NCI-H2227 (cell line): ENCODE measurements around the gene HSF2BP.
"Not testable (repeated sequence)": the region's sequence is repeated elsewhere in the genome, so short reads cannot be mapped to it uniquely, and the experiment has no call there.

Experiments used
- DNase-seq: peaks from one replicate; lab custom pipeline; 2025; ENCODE audit not compliant: unreplicated experiment; lab: John Stamatoyannopoulos, UW

Gene HSF2BP

DNA sequence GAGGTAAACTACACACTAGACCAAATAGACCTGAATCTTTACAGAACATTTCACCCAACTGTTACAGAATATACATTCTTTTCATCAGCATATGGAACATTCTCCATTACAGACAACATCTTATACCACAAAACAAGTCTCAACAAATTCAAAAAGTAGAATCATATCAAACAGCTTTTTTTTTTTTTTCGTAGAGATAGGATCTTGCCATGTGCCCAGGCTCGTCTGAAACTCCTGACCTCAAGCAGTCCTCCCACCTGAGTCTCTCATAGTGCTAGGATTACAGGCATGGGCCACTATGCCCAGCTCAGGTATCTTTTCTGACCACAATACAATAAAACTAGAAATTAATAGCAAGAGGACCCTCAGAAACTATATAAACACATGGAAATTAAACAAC, 36.5 kb downstream of the HSF2BP start:
- DNase-seq = no peak

DNA sequence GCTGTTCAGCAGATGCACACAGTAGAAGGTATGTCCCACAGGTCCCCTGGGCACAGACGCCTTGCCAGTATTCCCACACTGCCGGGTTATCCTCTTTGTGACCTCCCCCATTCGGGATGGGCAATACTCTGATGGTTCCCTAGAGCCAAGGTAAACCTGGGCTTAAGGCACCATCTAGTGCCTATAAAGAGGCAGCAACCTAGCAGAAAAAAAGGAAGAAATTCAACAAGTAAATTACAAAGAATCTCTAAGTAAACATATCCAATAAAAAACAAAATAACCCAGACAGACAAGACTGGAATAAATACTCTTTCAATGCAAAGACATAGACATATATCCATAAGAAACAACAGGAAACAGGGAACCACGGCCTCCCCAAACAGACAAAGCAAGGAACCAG, 39.4 kb downstream of the HSF2BP start:
- DNase-seq = no peak

DNA sequence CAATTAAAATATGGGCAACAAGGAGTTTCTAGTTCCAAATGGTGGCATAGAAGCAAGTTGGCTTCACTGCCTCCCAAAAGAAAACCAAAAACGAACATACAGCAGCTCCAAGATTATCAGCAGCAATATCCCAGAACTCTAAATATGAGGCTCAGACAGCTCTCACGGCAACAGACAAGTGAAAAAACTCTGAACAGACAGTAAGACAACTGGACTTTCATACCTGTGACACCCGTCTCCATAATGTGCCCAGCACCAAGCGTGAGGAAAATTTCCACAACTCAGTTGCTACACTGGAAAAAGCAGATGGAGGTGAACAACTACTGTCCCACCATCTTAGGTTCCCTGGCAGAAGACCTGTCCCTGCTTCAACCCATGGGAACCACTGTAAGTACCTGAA, 39.9 kb downstream of the HSF2BP start:
- no peak for DNase-seq

DNA sequence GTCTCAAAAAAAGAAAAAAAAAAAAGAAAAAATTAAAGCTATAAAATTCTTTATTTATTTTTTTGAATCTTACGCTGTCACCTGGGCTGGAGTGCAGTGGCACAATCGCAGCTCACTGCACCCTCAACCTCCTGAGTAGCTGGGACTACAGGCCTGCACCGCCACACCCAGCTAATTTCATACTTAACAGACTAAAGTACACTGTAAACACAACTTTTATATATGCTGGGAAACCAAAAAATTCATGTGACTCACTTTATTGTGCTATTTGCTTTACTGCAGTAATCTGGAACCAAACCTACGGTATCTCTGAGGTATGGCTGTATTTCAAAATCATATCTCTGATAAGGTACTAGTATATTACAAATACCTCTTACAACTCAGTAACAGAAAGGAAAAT, 40.3 kb downstream of the HSF2BP start:
- no peak for DNase-seq

DNA sequence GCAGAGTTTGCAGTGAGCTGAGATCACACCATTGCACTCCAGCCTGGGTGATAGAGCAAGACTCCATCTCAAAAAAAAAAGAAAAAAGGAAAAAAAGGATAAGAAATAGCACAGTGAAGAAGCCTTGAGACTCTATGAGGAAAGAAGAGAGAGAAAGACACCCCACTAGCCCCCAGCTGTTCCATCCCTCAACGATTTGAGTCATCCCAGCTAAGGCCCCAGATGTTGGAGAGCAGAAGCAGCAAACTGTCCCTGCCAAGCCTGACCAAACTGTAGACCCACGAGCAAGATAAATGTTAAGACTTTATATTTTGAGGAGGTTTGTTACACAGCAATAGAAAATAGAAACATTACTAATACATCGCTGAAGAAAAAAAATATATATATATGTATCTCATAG, 42.4 kb downstream of the HSF2BP start:
- DNase-seq = not testable (repeated sequence)

DNA sequence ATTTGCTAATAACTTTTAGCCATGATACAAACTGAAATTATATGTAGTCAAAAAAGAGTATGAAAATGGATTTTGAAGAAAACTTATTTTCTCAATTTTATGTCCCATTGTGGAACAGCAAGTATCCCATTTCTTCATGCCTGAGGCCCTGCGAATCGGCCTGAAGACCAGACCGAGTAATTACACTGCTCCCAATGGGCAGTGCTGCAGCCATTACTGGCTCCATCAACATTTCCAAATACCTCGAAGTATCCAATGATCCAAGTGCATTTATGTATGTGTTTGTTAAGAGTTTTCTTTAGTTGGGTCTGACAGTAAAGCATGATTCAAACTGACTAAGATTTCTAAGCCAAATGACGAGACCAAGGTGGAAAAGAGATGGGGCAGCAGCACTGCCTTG, 44.4 kb downstream of the HSF2BP start:
- no peak for DNase-seq

DNA sequence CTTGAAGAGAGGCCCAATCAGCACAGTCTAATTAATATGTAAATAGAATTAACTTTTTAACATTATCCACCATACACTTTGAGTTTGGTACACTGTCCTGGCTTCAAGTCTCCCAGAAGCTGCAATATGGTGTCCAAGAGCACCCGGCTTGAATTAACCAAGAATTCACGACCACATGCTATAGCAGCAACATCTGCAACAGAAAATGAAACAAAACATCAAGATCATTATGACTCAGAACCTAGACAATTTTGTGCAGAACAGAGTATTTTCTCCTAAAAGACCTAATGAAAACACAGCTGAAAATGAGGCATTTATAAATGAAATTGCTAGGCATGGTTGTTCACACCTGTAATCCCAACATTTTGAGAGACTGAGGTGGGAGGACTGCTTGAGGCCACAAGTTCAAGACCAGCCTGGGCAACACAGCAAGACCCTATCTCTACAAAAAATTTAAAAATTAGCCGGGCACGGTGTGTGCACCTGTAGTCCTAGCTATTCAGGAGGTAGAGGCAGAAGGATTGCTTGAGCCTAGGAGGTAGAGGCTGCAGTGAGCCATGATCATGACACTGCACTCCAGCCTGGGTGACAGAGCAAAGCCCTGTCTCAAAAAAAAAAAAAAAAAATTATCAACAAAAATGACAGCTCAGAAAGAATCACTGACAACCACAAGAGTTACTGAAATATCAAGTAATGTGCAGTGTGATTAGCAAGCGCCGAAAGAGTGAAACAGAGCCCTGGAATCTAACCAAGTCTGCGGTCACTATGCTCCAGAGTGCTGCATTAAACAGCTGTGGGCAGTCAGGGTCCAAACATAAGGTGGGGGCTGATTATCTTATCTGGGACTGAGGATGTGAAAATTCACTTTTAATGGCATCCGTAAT, 45.3 kb downstream of the HSF2BP start:
- no peak for DNase-seq

DNA sequence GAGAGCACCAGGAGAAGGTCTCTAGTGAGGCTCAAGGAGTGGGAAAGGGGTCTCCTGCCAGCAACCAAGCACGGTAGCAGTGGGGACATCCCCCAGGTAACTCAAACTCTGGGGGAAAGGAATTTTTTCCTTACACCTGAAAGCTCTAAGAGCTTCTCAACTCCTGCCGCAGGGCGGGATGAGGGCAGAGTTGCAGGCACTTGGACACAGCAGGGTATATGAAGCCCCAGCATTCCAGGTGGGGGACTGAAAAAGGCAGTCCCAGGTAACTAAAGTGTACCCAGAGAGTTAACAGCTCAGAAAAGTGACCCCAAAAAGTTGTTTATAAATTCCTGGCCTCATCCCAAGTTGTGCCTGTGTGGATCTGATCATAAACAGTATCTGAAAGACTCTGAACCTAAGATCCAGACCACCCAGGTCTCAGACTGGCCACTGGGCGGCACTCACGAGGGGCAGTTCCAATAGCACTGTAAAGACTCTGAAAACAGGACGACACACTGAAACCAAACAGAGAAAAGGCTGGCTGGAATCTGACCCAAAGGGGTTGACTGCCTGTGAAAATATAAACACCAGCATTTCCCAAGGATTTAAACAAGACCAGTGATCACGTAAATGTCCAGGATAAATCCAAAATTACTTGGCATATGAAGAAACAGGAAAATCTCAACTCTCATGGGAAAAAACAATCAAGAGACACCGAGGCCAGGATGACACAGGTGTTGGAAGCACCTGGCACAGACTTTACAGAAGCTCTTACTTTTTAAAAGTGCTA, 47.5 kb downstream of the HSF2BP start:
- peak; percentile 77 for DNase-seq

DNA sequence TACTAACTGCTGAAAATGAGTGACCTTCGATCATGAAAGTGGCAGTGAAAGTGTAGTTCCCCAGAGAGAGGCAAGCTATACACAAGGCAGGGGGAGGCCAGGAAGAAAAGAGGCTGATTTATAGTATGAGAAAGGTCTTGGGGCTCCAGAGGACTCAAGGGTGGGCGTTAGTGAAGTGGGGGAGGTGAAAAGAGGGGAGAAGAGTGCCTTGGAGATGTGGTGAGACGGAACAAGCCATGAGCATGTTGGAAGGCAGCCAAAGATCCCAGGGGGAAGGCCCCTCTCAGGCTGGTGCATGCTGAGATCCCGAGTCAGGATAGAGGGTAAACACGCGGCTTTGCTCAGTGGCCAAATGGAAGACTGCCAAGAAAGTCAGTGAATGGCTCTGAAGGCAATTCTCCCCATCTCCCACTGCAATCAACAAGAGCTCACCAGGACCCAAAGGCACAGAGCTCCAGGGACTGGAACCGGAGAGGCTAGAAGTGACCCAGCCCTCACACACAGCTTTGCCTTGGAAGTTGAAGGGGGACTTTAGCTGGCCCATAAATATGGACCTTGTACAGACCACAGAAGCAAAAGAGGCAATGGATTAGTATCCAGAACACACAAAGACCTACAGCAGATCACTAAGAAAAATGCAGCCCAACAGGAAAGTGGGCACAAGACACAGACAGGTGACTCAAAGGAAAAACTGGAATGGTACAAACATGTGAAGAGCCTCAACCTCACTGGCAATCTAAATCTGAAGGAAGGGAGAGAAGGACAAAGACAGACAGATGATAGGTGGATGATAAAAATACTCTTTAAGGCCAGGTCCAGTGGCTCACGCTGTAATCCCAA, 49.6 kb downstream of the HSF2BP start:
- DNase-seq = peak; percentile 75

DNA sequence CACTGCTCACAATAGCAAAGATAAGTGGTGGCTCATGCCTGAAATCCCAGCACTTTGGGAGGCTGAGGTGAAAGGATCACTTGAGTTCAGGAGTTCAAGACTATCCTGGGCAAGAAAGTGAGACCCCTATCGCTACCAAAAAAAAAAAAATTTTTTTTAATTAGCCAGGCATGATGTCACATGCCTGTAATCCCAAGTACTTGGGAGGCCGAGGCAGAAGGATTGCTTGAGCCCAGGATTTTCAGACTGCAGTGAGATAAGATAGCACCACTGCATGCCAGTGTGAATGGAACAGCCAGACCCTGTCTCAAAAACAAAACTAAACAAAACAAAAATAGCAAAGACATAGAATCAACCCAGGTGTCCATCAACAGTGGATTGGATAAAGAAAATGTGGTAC, 50.6 kb downstream of the HSF2BP start:
- DNase-seq = no peak

DNA sequence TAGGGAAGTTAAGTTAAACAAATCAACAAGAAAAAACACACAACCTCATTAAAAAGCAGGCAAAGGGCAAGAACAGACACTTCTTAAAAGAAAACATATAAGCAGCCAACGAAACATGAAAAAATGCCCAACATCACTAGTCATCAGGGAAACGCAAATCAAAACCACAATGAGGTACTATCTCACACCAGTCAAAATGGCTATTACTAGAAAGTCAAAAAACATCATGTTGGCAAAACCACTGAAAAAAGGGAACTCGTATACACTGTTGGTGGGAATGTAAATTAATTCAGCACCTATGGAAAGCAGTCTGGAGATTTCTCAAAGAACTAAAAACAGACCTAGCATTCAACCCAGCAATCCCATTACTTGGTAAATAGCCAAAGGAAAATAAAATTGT, 51.1 kb downstream of the HSF2BP start:
- no peak for DNase-seq

DNA sequence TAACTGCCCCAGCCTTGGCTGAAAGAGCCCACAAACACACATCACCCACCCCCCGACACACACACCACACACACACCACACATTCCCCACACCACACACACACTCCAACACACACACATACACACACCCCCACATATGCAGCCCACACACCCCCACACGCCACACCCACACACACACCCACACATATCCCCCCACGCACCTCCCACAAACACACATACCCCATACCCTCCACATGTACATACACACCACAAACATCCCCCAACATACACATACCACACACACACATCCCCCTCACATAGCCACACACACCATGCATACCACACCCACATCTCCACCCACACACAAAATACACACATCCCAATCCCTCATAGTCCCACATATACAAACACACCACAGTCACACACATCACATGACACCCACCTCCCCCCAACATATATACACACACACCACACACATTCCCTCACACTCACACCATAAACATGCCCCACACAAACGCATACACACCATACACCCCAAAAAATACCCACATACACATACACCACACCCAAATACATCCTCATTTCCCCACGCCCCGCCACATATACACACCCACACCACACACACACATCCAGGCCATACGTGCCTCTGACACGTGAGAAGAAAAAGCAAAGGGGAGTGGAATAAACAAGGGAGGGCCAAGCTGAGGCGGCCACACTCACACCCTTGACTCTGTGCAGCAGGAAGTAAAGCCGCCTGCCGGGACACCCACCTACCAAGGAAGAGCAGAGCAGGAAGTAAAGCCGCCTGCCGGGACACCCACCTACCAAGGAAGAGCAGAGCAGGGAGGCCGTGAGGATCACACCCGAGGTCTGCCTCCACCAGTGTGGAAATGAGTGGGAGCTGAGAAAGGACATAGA, 53.7 kb downstream of the HSF2BP start:
- no peak for DNase-seq

DNA sequence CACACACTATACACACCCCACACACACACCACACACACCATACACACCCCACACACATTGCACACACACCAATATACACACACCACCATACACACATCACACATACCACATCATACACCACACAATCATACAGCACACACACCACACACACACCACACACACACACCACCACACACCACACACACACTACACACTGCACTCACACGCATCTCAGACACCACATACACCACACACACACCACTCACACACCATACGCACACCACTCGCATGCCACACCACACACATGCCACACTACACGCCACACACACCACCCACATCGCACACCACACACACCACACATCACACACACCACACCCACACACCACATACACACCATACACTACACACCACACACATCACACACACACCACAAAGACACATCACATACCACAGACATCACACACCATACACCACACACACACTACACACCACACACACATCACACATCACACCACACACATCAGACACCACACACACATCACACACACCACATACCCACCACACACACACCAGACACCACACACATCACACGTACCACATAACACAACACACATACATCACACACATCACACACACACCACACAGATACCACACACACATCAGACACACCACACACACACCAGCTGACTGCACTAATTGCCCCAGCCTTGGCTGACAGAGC, 54.6 kb downstream of the HSF2BP start:
- DNase-seq = no peak

DNA sequence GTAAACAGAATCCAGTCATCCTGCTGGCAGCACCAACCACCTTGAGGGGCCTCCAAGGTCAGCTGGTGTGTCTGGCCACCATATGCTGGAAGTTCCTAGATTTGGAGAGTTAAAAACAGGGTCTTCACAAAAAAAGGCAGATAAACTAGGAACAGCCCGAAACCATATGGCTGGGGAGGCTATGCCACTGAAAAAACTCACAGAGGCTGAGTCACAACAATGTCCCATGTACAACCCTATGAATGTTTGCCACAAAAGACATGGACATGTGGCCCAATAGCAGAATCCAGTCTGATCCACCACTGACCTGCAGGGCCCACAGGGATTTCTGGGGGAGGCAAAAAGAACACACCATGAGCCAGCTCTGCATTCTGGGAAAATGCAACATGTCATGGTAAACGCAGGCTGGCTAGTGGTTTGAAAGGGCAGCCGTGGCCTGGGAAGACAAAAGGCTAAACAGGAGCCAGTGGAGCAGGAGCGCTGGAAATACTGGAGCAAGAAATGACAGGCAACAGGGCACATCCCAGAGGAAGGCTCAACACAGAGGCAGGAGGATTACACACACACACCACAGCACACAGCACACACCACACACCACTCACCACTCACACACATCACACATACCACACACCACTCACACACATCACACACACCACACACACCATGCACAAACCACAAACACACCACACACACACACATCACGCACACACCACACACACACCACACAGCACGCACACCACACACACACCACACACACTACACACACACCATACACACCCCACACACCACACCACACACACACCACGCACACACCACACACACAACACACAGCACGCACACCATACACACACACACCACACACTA, 55.4 kb downstream of the HSF2BP start:
- peak; percentile 14 for DNase-seq

DNA sequence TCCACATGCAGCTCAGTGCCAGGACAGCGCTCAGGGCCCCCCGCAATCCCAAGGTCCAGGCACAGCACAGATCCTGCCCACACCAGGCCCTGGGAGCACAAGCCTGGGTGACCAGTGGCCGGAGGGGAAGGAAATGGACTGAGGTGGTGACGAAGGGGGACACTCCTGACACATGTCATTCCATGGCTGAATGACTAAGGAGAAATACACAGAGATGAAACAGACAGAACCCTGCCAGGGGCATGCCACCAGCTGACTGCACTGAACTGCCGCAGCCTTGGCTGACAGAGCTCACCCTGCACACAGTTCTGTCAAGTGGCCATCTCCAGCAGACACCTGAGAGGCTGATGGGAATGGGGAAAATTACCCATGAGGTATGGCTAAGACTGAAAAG, 56.1 kb downstream of the HSF2BP start:
- no peak for DNase-seq

DNA sequence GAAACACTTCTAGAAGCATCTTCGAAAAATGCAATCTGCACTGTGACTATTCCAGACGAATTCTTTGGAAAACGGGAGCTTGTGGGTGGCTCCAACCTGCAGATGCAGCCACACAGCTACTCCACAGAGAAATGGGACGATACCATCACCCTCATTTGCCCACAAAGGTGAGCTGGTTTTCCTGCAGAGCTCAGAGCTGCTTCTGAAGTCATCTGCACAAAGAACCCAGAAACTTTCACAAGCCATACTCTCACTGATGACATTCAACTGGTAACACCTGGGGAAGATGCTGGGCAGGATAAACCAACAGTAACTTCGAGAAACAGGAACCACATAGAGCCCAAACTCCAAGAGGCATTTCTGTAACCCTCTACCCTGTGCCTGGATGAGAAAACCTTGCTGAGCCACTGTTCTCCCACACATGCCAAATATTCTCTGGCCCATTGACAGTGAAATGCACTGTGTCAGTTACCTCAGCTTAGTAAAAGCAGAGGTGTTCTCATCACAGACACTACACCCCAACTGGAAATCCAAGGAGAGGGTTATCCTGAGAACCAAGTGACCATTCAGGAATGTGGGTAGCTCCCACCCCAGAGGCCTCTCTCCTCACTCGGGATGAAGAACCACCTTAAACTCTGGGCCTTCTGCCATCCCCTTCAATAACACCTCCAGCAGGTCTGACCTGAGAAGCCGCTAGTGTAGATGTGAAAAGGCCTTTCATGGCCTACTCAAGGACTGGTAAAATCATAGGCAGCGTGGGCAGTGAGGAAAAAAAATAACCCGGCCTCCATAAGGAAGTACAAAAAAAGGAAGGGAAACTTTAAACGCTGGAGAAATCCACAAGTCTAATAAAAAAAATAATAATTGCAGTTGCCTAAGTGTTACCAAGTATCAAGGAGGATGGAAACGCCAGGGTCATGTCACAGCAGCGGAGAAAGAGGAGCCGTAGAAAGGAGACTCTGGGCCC, 56.7 kb downstream of the HSF2BP start:
- DNase-seq = no peak

DNA sequence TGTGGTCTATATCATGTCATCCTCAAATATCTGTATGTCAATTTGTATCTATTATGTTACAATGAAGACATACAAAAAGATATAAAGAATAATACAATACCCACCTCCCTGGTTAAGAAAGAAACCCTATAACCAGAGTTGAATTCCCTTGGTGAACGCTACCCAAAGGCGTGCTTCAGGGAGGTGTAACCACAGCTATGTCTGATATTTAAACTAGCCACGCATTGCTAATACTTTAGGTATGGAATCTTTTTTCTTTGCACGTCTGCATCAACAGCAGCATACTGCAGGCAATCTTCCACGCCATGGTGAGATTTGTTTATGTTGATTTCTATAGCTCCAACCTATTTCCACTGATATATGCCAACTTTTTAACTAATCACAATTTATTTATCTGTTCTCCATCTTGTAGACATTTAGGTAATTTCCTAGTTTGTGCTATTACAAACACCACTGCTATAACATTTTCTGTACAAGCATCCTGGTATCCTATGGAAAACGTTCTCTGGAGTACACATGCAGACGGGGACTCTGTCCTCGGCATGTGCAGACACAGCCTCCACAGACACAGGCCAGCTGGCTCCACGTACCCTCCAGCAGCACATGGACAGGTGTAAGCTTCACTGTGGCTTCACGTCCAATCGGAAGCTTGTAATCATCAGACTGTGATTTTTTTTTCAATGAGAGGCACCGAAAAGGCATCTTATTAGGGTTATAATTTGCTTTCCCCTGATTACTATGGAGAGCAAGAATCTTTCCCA, 58.5 kb downstream of the HSF2BP start:
- DNase-seq = no peak
